ENCODE data around the gene BRD4.
"Not testable (repeated sequence)": the region's sequence is repeated elsewhere in the genome, so short reads cannot be mapped to it uniquely, and the experiment has no call there.

GRCh38 chr19:15341328-15341727, 9.0 kb upstream of the BRD4 start:
- TF ChIP-seq EP300 (IDR thresholded peaks at IDR 0.05; ENCODE audit: low read depth); CTCF (IDR thresholded peaks at IDR 0.05): not testable (repeated sequence)
